HepG2 (cell line): Measurements from ENCODE around the gene NPB. TPM values are rescaled to one million over a fixed set of nuclear protein-coding genes. Genes with fewer than 3 reads are reported as not detected.

Experiments
- ARNT ChIP-seq: fragments of 450-650 bp; IDR thresholded peaks from 2 replicates; pipeline ENCODE4 v1.6.1; 2017
- ATF5 ChIP-seq: sonication (generic); formaldehyde crosslinking; IDR thresholded peaks from 2 replicates; pipeline ENCODE4 v1.4.0; 2020; ENCODE audit warnings: mild to moderate bottlenecking, low read depth, missing genetic modification reagents
- GFI1 ChIP-seq: sonication (generic); formaldehyde crosslinking; IDR thresholded peaks from 2 replicates; pipeline ENCODE4 v1.5.0; 2020; ENCODE audit warnings: missing genetic modification reagents, mild to moderate bottlenecking, borderline replicate concordance
- GRHL1 ChIP-seq: sonication (generic); formaldehyde crosslinking; conservative IDR thresholded peaks from 2 replicates; pipeline ENCODE4 v1.8.0; 2022; ENCODE audit warnings: missing genetic modification reagents
- HNF4A ChIP-seq: sonication (generic); formaldehyde crosslinking; IDR thresholded peaks from 2 replicates; pipeline ENCODE4 v1.4.0; 2020; ENCODE audit warnings: missing genetic modification reagents
- HOXA3 ChIP-seq: sonication (generic); formaldehyde crosslinking; IDR thresholded peaks from 2 replicates; pipeline ENCODE4 v1.5.0; 2020; ENCODE audit warnings: missing genetic modification reagents
- IRF1 ChIP-seq: sonication (generic); formaldehyde crosslinking; IDR thresholded peaks from 2 replicates; pipeline ENCODE4 v1.4.0; 2020; ENCODE audit warnings: low read depth, mild to moderate bottlenecking, missing genetic modification reagents
- MTA3 ChIP-seq: sonication (generic); formaldehyde crosslinking; IDR thresholded peaks from 2 replicates; pipeline ENCODE4 v1.4.0; 2020; ENCODE audit warnings: missing genetic modification reagents
- NCOA1 ChIP-seq: sonication (generic); formaldehyde crosslinking; IDR thresholded peaks from 2 replicates; pipeline ENCODE4 v1.9.0; 2021; ENCODE audit warnings: missing genetic modification reagents
- NR2C2 ChIP-seq: sonication (generic); formaldehyde crosslinking; IDR thresholded peaks from 2 replicates; pipeline ENCODE4 v1.4.0; 2020; ENCODE audit warnings: missing genetic modification reagents, mild to moderate bottlenecking, moderate library complexity, borderline replicate concordance
- POGZ ChIP-seq: sonication (generic); formaldehyde crosslinking; IDR thresholded peaks from 2 replicates; pipeline ENCODE4 v1.4.0; 2020; ENCODE audit warnings: mild to moderate bottlenecking, missing genetic modification reagents
- RBFOX2 ChIP-seq: fragments of 200-400 bp; formaldehyde crosslinking; IDR thresholded peaks from 2 replicates; pipeline ENCODE4 v1.6.1; 2017; ENCODE audit warnings: low read depth, mild to moderate bottlenecking, low read length
- SNAI1 ChIP-seq: sonication (generic); formaldehyde crosslinking; IDR thresholded peaks from 2 replicates; pipeline ENCODE4 v1.5.0; 2020; ENCODE audit warnings: mild to moderate bottlenecking, missing genetic modification reagents, borderline replicate concordance
- TMF1 ChIP-seq: sonication (generic); formaldehyde crosslinking; IDR thresholded peaks from 2 replicates; pipeline ENCODE4 v1.8.1; 2022; ENCODE audit warnings: low read depth, missing genetic modification reagents
- ZNF33B ChIP-seq: sonication (generic); formaldehyde crosslinking; IDR thresholded peaks from 2 replicates; pipeline ENCODE4 v1.5.1; 2020; ENCODE audit warnings: mild to moderate bottlenecking, missing genetic modification reagents
- ZNF646 ChIP-seq: sonication (generic); formaldehyde crosslinking; IDR thresholded peaks from 2 replicates; pipeline ENCODE4 v1.9.0; 2021; ENCODE audit warnings: mild to moderate bottlenecking, missing genetic modification reagents
- ZNF773 ChIP-seq: sonication (generic); formaldehyde crosslinking; IDR thresholded peaks from 2 replicates; pipeline ENCODE4 v1.4.0; 2020; ENCODE audit warnings: missing genetic modification reagents, borderline replicate concordance
- ZNF784 ChIP-seq: sonication (generic); formaldehyde crosslinking; IDR thresholded peaks from 2 replicates; pipeline ENCODE4 v1.5.1; 2020; ENCODE audit warnings: missing genetic modification reagents, mild to moderate bottlenecking, borderline replicate concordance
- polyA plus RNA-seq, 8 experiments: library from polyadenylated mRNA; depleted of rRNA in 3 of 8; stranded (reverse) in 7 of 8; unstranded in 1 of 8; fragments of >200 nt; fragmentation: Illumina TruSeq in 4 of 8; extraction: Trizol in 4 of 8; gene quantifications; 2 replicates each; pipeline versions ENCODE4 v1.2.1 to v1.2.3, GENCODE V29; 2011 to 2016; ENCODE audit warnings: low read depth in 4 of 8, missing spikeins in 1 of 8, mixed read lengths in 1 of 8; ENCODE audit not compliant: insufficient read depth in 1 of 8
- total RNA-seq, 5 experiments: library from RNA; depleted of rRNA; stranded (reverse); fragments of >200 nt; fragmentation: Illumina TruSeq; extraction: Trizol; gene quantifications; 2 replicates each; pipeline ENCODE4 v1.2.3, GENCODE V29; 2016; ENCODE audit warnings: low read depth in 1 of 5

The NPB gene
- total and polyA plus RNA-seq, 2 of the 13 experiments (the other 11 are each of a cell fraction or from before 2014, with no cell fraction given) = 0.11 to 0.93 TPM

- TF ChIP-seq ZNF33B (CRISPR knock-in tag) (no peak), ZNF784 (CRISPR knock-in tag) (no peak), ZNF646 (no peak), TMF1 (CRISPR knock-in tag) (no peak; the same call in 1 of the 2 replicates), ARNT (no peak), HOXA3 (no peak), HNF4A (CRISPR knock-in tag) (no peak), NCOA1 (CRISPR knock-in tag) (no peak), ATF5 (no peak), NR2C2 (CRISPR knock-in tag) (no peak), RBFOX2 (no peak), POGZ (CRISPR knock-in tag) (no peak), IRF1 (CRISPR knock-in tag) (no peak), MTA3 (CRISPR knock-in tag) (no peak), ZNF773 (no peak), GFI1 (CRISPR knock-in tag) (no peak), GRHL1 (CRISPR knock-in tag) (no peak), SNAI1 (CRISPR knock-in tag) (no peak)
These were observed 643 bp upstream of the NPB start (continued) for GRCh38 chr17:81901167-81902022.
